Immature natural killer cell (primary cell): ENCODE measurements around the gene BRPF3. TPM values are rescaled to one million over a fixed set of nuclear protein-coding genes. Genes with fewer than 3 reads are reported as not detected.

Source experiments
- DNase-seq, 3 donors: peaks; one replicate each; pipeline ENCODE4 v3.0.0; 2022; ENCODE audit warnings: mixed read lengths in 1 of 3
- H3K27ac Mint-ChIP-seq, 6 donors: one replicate each; pipeline ENCODE4 v1.8.0; 2020; ENCODE audit warnings: mixed read lengths in 6 of 6, mild to moderate bottlenecking in 5 of 6, inconsistent platforms in 4 of 6, moderate library complexity in 3 of 6
- H3K27me3 Mint-ChIP-seq, 3 donors: one replicate each; pipeline ENCODE4 v1.8.0; 2020 to 2021; ENCODE audit warnings: low read depth in 3 of 3, mild to moderate bottlenecking in 3 of 3, mixed read lengths in 3 of 3, moderate library complexity in 3 of 3, inconsistent platforms in 1 of 3
- H3K36me3 Mint-ChIP-seq, 3 donors: one replicate each; pipeline ENCODE4 v1.8.0; 2020; ENCODE audit warnings: mixed read lengths in 3 of 3, inconsistent platforms in 2 of 3, mild to moderate bottlenecking in 2 of 3
- H3K4me1 Mint-ChIP-seq, 2 donors: one replicate each; pipeline ENCODE4 v1.8.0; 2020; ENCODE audit warnings: inconsistent platforms in 2 of 2, mild to moderate bottlenecking in 2 of 2, mixed read lengths in 2 of 2, moderate library complexity in 1 of 2
- H3K4me3 Mint-ChIP-seq, 5 donors: one replicate each; pipeline ENCODE4 v1.8.0; 2020; ENCODE audit warnings: mild to moderate bottlenecking in 5 of 5, mixed read lengths in 5 of 5, inconsistent platforms in 3 of 5, moderate library complexity in 3 of 5
- H3K9me3 Mint-ChIP-seq, 6 donors: one replicate each; pipeline ENCODE4 v1.8.0; 2020; ENCODE audit warnings: mild to moderate bottlenecking in 6 of 6, mixed read lengths in 6 of 6, inconsistent platforms in 4 of 6, moderate library complexity in 3 of 6
- polyA plus RNA-seq, 3 donors: library from polyadenylated mRNA; unstranded; fragments of 300-500 nt; fragmentation: Illumina TruSeq; gene quantifications; one replicate each; pipeline ENCODE4 v1.2.3, GENCODE V29; 2021

BRPF3 gene
- polyA plus RNA-seq, 3 donors from 2014 or later: 3.0 to 13.7 (median 4.1) TPM

DNA sequence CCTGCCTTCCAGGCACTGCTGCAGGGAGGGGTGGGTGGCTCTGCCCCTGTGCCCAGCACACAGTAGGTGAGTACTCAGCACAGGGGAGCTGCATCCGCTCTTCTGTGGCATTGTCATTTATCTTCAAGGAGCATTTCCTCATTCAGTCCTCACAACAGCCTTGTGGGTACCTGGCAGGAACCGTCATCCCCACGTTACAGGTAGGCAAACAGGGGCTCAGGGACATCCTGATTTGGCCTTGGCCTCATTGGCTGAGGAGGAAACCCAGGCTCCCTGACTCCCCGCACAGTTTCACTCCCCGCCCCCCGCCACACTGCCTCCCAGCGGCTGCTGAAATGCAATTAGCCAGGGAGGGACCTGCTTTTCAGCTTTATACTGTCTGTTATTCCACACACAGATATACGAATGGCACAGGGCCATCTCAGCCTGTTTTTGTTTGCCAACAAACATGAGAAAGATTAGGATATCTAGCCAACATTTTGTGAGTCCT, 49.1 kb downstream of the BRPF3 start:
- H3K27me3 Mint-ChIP-seq: peaks cover 0 to 5% (median 2%) of the 10 kb centered on the region in 3 donors
- H3K27ac Mint-ChIP-seq: peak overlapping the region in 2 of 6 donors; percentile 6 to 34
- peaks cover 4 to 13% (median 10%) of the 10 kb centered on the region in 3 donors for H3K36me3 Mint-ChIP-seq
- H3K9me3 Mint-ChIP-seq: no peaks in the 10 kb centered on the region
- no peak overlapping the region for H3K4me3 Mint-ChIP-seq
- DNase-seq: no peak
- peaks cover 17 to 23% of the 10 kb centered on the region in 2 donors for H3K4me1 Mint-ChIP-seq

DNA sequence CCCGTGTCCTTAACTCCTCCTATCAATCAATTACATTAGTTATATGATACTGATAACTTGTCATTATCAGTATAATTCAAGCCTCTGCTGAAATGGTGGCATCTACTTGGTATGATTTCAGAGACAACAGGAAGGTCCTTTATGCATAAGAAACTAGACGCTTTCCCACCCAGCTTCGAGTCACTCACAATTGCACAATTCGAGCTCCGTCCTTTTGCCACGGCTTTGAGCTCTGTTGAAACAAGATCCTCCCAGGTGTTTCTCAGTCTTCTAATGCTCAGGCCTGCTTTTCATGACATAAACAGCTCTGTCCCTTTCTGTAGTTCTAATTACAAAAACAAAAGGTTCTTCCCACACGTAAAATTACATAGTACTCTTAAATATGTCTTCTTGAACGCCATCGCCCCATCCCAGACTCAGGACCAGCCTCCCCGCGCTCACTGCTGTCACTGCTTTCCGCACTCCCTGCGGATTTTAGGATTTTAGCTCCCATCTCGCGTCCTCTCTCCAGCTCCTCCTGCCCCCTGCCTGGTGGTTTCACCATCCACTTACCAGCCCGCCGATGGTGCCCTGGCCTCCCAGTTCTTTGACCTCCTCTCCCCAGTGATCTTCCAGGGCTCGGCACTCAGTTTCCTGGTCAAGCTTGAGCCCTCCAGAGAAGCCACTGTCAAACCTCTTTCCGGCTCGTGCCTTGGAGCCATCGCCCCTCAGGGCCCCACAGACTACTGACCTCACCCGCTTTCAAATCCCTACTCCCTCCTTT, 50.1 kb downstream of the BRPF3 start:
- Mint-ChIP-seq H3K27me3 (peaks cover 0 to 5% (median 2%) of the 10 kb centered on the region in 3 donors), H3K9me3 (no peaks in the 10 kb centered on the region), H3K4me3 (no peak overlapping the region), H3K27ac (peak overlapping the region in 1 of 6 donors; percentile 1), H3K4me1 (peaks cover 13 to 19% of the 10 kb centered on the region in 2 donors), H3K36me3 (peaks cover 4 to 13% (median 10%) of the 10 kb centered on the region in 3 donors)
- no peak for DNase-seq

DNA sequence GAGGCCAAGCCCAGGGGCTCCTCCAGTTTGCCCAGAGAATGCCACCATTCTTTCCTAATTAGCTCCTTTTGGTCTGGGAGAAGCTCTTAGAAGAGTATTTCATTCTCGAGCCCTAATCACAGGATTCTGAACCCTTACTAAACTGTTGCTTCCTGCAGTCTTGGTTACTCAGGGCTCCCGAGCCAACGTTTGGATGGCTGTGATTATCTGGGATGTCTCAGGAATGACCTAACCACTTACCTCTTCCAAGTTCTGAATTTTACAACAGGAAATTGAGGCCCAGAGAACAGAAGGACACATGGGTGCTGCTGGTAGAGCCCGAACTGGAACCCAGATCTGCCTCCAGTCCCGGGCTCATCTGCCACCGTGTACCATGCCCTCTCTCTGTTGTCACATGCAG, 51.1 kb downstream of the BRPF3 start:
- DNase-seq: no peak
- peaks cover 7 to 16% (median 13%) of the 10 kb centered on the region in 3 donors for H3K36me3 Mint-ChIP-seq
- no peaks in the 10 kb centered on the region for H3K9me3 Mint-ChIP-seq
- peaks cover 5 to 10% of the 10 kb centered on the region in 2 donors for H3K4me1 Mint-ChIP-seq
- H3K27ac Mint-ChIP-seq: no peak overlapping the region
- H3K27me3 Mint-ChIP-seq: peaks cover 0 to 4% (median 0%) of the 10 kb centered on the region in 3 donors
- no peak overlapping the region for H3K4me3 Mint-ChIP-seq

DNA sequence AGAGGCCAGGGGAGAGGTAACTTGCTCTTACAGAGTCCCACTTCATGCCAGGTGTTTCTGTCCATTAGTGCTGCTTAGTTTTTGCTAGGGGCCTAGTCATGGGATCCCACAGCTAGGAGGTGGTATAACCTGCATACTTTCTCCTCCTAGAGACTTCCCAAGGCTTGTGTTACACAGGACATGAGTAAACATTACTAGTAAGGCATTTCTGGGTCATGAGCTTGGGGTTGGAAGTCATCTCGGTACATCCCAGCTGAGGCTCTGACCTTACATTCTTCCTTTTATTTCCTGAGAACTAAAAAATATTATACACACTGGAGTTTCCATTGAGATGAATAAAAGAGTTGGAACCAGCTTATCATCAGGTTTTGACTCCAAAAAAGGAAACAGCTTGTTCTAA, 52.4 kb downstream of the BRPF3 start:
- Mint-ChIP-seq H3K36me3 (peaks cover 5 to 13% (median 11%) of the 10 kb centered on the region in 3 donors), H3K27me3 (peaks cover 0 to 4% (median 0%) of the 10 kb centered on the region in 3 donors), H3K4me1 (peaks cover 5 to 8% of the 10 kb centered on the region in 2 donors), H3K9me3 (no peaks in the 10 kb centered on the region), H3K27ac (no peak overlapping the region), H3K4me3 (no peak overlapping the region)
- DNase-seq: no peak

DNA sequence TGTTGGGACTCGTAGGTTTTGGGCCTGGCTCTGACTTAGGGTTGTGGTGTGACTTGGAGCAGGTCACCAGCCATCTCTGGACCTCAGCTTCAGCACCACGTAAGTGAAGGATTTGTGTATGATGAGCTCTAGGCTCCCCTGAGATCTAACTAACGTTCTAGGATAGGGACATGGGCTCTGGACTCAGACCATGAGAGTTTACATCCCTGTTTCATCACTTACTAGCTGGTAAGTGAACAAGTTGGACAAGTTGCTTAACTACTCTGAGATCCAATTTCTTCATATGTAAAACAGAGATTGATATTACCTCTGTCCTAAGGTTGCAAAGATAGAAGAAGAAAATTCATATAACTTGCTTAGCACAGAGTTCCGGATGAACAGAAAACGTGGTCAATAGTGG, 53.0 kb downstream of the BRPF3 start:
- Mint-ChIP-seq H3K9me3 (no peaks in the 10 kb centered on the region), H3K4me1 (peaks cover 5 to 8% of the 10 kb centered on the region in 2 donors), H3K4me3 (no peak overlapping the region), H3K36me3 (peaks cover 3 to 11% (median 7%) of the 10 kb centered on the region in 3 donors), H3K27ac (no peak overlapping the region), H3K27me3 (peaks cover 0 to 4% (median 0%) of the 10 kb centered on the region in 3 donors)
- DNase-seq: no peak

DNA sequence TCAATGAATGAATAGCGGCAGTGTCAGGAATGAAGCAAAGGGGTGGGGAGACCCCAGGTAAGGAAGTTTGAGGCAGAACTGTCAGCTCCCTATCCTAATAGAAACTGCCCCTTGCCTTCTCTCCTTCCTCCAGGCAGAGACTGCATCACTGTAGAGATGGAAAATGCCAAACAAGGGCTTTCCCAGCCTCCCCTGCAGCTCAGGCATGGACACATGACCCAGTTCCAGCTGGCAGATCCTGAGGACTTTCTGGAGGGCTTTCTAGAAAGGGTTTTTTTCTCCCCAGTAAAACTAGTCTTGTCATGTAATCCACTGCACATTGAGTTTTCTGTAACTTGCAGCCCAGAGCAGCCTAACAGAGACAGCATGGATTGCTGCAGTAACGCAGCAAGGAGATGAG, 55.5 kb downstream of the BRPF3 start:
- Mint-ChIP-seq H3K36me3 (peaks cover 4 to 11% (median 5%) of the 10 kb centered on the region in 3 donors), H3K27ac (no peak overlapping the region), H3K4me3 (no peak overlapping the region), H3K27me3 (peaks cover 0 to 8% (median 0%) of the 10 kb centered on the region in 3 donors), H3K4me1 (no peaks in the 10 kb centered on the region), H3K9me3 (peaks cover 0 to 3% (median 0%) of the 10 kb centered on the region in 6 donors)
- DNase-seq: no peak

DNA sequence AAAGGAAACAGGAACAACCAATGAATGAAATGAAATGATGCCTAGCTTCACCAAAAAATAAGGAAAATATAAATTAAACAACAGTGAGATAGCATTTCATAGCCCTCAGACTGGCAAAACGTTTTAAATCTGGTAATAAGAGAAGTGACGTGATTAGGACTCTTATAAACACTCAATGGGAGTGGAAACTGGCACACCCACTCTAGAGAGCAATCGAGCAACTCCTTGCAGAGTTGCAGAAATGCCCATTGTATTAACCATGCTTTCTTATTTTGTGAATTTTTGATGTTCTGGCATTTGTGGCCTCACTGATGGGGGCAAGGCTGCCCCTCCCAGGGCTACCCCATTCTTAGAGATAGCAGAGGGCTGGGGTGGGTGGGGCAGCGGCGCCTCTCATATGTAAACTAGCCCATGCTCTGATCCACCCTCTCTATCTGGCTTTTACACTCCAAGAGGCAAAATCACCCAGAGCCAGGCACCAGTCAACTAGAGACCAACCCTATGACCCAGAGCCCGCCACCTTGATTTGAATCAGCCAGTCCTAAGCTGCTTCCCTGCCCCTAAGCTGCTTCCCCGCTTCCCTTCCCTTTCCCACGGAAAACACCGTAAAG, 67.0 kb downstream of the BRPF3 start:
- H3K27ac Mint-ChIP-seq: no peak overlapping the region
- H3K36me3 Mint-ChIP-seq: peaks cover 0 to 8% (median 0%) of the 10 kb centered on the region in 3 donors
- H3K4me3 Mint-ChIP-seq: no peak overlapping the region
- no peaks in the 10 kb centered on the region for H3K4me1 Mint-ChIP-seq
- no peak for DNase-seq
- peaks cover 0 to 12% (median 11%) of the 10 kb centered on the region in 3 donors for H3K27me3 Mint-ChIP-seq
- no peaks in the 10 kb centered on the region for H3K9me3 Mint-ChIP-seq

DNA sequence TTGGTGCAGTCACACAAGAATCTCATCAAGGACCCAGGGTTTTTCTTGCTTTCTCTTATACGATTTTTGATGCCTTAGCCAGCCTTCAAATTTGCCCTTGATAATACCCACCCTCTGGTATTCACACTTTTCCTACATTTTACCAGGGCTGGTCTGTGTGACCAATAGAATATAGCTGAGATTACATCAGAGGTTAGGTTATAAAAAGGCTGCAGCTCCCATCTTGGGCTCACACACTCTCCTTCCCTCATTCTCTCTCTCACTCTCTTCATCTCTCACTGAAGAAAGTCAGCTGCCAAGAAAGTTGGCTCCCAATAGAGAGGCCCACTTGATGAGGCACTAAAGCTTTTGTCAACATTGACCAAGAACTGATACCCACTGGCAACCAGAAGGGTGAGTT, 69.2 kb downstream of the BRPF3 start:
- Mint-ChIP-seq H3K4me1 (no peaks in the 10 kb centered on the region), H3K4me3 (no peak overlapping the region), H3K27me3 (peaks cover 0 to 14% (median 12%) of the 10 kb centered on the region in 3 donors), H3K36me3 (peaks cover 0 to 8% (median 0%) of the 10 kb centered on the region in 3 donors), H3K9me3 (no peaks in the 10 kb centered on the region), H3K27ac (no peak overlapping the region)
- DNase-seq: no peak

DNA sequence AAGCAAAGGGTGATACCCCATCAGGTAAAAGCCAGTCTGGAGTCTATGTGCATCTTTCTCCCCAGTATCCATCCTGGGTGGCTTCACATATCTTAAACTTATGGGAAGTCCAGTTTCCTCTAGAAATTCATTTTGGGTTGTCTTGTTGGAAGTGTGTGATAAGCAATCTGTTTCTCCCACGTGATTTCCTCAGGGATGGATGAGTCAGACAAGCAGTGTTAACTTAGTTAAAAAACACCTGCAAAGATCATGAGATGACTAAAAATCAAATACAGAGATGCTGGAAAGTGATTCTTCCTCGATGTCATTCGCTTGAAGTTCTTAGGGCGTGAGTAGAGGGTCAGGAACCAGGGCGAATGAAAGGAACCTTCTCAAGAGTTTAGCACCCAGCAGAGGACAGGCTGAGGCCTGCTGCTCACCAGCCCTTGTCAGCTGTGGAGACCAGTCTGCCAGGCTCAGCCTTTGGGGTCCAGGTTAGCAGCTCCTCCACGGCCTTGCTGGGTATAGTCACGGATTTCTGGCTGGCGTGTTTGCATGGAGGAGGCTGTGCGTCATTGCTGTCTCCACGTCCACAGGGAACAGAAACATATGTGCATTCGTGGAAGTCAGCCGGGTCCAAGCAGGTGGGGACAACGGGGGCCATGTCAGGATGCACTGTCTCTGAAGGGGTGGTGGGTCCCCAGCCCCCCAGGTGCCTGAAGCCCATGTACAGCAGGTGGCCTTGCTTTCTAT, 70.5 kb downstream of the BRPF3 start:
- Mint-ChIP-seq H3K27me3 (peaks cover 0 to 12% (median 12%) of the 10 kb centered on the region in 3 donors), H3K4me3 (no peak overlapping the region), H3K27ac (no peak overlapping the region), H3K36me3 (peaks cover 0 to 8% (median 0%) of the 10 kb centered on the region in 3 donors), H3K9me3 (no peaks in the 10 kb centered on the region), H3K4me1 (no peaks in the 10 kb centered on the region)
- no peak for DNase-seq

DNA sequence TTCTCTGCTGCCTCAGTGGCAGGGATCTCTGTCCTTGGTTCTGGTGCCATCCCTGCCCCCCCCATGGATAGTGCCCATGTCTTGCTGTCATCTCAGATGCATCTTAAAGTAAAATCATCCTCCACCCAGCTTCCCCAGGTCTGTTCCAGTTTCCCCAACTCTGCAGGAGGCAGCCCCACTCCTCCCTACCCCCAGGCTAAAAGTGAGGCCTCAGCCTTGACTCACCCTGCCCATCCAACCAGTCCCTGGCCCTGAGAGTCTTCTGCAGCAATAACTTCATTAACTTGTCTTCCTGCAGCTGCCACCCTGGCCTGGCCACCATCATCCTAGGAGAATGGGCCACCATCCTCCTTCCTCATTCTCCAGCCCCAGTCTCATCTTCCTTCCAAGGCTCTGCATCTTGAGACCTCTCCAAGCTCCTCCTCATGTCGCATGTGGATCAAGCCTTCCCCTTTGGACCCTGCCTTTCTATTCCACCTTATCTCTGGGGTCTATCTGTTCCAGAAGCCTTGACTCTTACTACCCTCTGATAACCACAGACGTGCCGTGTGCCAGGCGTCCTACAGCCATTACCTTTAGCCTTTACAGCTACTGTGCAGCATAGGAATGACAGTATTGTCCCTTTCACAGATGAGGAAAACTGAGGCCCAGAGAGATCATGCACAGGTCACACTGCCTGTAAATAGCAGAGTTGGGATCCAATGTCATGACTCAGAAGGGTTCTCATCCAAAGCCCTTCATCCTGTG, 71.4 kb downstream of the BRPF3 start:
- H3K9me3 Mint-ChIP-seq: no peaks in the 10 kb centered on the region
- H3K27me3 Mint-ChIP-seq: peaks cover 0 to 15% (median 7%) of the 10 kb centered on the region in 3 donors
- no peak overlapping the region for H3K4me3 Mint-ChIP-seq
- H3K4me1 Mint-ChIP-seq: no peaks in the 10 kb centered on the region
- no peak for DNase-seq
- peak overlapping the region in 1 of 6 donors; percentile 27 for H3K27ac Mint-ChIP-seq
- peaks cover 0 to 8% (median 0%) of the 10 kb centered on the region in 3 donors for H3K36me3 Mint-ChIP-seq

DNA sequence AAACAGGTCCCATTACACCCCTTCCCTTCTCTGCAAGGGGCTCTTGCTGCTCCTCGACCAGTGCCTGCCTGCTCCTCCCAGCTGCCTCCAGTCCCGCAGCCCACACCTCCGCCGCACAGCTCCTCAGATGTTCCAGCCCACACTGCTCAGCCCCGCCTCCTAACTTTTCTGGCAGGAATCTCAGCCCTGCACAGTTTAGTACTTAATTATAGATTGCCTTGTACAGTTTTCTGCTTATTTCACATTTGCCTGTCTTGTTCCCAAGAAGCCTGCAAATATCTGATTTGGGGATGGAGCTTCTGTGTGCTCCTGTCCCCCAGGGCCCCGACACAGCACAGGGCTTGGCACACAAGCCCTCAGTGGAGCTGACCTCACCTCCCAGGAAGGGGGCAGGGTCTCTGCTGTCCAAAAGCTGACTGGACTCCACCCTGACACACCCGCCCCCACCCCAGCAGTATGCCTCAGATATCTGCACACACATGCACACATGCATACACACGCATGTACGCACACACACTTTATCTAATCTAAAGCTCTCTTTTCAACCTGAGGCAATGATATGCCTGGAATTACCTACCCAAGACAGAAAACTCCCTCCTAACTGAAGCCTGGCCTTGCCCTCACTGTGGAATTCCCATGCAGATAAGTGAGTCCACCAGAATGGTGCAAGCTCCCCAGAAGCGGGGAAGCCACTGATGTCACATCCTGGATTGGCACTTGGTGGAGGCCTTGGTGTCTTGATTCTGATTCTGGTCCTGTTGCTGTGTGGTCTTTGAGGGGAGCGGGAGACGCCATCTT, 72.1 kb downstream of the BRPF3 start:
- no peaks in the 10 kb centered on the region for H3K4me1 Mint-ChIP-seq
- H3K27ac Mint-ChIP-seq: peak overlapping the region in 1 of 6 donors; percentile 27
- H3K27me3 Mint-ChIP-seq: peaks cover 0 to 16% (median 7%) of the 10 kb centered on the region in 3 donors
- H3K9me3 Mint-ChIP-seq: no peaks in the 10 kb centered on the region
- no peak overlapping the region for H3K4me3 Mint-ChIP-seq
- peaks cover 0 to 8% (median 0%) of the 10 kb centered on the region in 3 donors for H3K36me3 Mint-ChIP-seq
- no peak for DNase-seq

DNA sequence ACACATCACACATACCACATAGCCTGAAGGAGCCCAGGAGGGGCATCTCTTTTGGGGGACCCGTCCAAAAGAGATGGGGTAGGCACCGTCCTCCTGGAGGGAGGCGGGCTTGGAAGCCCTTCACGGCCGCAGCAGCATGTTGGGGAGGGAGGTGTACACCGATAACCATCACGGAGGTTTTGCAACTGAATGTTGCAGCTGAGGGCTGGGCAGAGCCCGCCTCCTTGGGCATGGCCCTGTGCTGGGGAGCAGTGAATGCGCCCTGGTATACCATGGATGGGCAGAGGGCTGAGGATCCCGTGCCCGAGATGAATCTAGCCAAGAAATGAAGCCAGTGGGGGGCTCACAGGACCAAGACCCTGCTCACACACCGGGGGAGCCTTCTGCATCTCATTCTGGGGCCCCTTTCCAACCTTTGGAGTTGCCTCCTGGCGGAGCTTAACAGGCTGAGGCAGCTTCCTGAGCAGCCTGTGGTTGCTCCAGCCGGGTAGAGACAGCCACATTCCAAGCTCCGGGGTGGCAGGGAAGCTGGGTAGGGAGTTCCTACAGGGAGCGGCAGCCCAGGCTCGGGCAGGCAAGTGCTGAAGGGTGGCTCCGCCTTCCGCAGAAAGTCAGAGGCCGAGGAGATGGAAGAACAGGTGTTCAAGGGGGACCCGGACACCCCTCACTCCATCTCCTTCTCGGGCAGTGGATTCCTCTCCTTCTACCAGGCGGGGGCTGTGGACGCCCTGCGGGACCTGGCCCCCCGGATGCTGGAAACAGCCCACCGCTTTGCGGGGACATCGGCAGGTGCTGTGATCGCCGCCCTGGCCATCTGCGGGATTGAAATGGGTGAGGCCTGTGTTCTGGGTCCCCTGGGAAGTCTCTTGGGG, 73.5 kb downstream of the BRPF3 start, which contains the start of gene PNPLA1:
TSS of gene PNPLA1 (plus strand) at position 227 of the 872 bp plus-strand sequence. CDS start at position 627, 400 bp downstream.
- DNase-seq: no peak
- peaks cover 0 to 8% (median 0%) of the 10 kb centered on the region in 3 donors for H3K36me3 Mint-ChIP-seq
- peaks cover 0 to 19% (median 5%) of the 10 kb centered on the region in 3 donors for H3K27me3 Mint-ChIP-seq
- H3K27ac Mint-ChIP-seq: no peak within 1 kb of the TSS
- no peak within 1 kb of the TSS for H3K4me3 Mint-ChIP-seq
- H3K9me3 Mint-ChIP-seq: no peaks in the 10 kb centered on the region
- H3K4me1 Mint-ChIP-seq: no peaks in the 10 kb centered on the region
